Body of pancreas (tissue), 4 donors: ENCODE results near the gene STON1.

Source experiments
- POLR2A ChIP-seq, 3 donors: fragments of 450-650 bp; IDR thresholded peaks; one replicate each; pipeline ENCODE4 v1.6.1; 2016; ENCODE audit warnings: antibody characterized with exemption in 3 of 3, mild to moderate bottlenecking in 2 of 3
- TF ChIP-seq, protein P1 (sequence below), 7 experiments: fragments of 450-650 bp in 4 of 7; fragments of 200-600 bp in 3 of 7; sonication (generic) in 3 of 7; IDR thresholded peaks; one replicate each; pipeline ENCODE4 v1.5.1; 2016 to 2019; ENCODE audit warnings: antibody characterized with exemption in 7 of 7

DNA sequence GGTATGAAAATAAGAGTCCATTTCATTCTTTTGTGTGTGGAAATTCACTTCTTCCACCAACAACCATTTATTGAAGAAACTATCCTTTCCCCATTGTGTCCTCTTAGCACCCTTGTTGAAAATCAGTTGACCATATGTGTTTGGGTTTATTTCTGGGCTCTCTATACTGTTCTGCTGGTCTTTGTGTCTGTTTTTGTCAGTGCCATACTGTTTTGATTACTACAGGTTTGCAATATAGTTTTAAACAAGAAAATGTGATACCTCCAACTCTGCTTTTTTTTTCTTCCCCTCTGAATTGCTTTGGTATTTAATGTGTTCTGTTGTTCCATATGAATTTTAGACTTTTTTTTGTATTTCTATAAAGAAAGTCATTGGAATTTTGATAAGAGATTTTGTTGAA is 96.1 kb downstream of the STON1 start:
- TF ChIP-seq, protein P1, sequence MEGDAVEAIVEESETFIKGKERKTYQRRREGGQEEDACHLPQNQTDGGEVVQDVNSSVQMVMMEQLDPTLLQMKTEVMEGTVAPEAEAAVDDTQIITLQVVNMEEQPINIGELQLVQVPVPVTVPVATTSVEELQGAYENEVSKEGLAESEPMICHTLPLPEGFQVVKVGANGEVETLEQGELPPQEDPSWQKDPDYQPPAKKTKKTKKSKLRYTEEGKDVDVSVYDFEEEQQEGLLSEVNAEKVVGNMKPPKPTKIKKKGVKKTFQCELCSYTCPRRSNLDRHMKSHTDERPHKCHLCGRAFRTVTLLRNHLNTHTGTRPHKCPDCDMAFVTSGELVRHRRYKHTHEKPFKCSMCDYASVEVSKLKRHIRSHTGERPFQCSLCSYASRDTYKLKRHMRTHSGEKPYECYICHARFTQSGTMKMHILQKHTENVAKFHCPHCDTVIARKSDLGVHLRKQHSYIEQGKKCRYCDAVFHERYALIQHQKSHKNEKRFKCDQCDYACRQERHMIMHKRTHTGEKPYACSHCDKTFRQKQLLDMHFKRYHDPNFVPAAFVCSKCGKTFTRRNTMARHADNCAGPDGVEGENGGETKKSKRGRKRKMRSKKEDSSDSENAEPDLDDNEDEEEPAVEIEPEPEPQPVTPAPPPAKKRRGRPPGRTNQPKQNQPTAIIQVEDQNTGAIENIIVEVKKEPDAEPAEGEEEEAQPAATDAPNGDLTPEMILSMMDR (IDR thresholded peaks at IDR 0.05): no peak
- no peak for TF ChIP-seq POLR2A (IDR thresholded peaks at IDR 0.05)
